Measurements from ENCODE around the gene COL23A1.

Gene COL23A1

GRCh38 chr5:178431782-178432165 is 158.4 kb downstream of the COL23A1 start:
- no peak for DNase-seq

GRCh38 chr5:178431063-178431781 is 159.0 kb downstream of the COL23A1 start:
- no peak for DNase-seq

- DNase-seq: no peak
These were observed 159.8 kb downstream of the COL23A1 start for GRCh38 chr5:178430186-178431062.

GRCh38 chr5:178429491-178430185 is 160.6 kb downstream of the COL23A1 start:
- no peak for DNase-seq

- no peak for DNase-seq
These were observed 161.1 kb downstream of the COL23A1 start for GRCh38 chr5:178429156-178429468.

GRCh38 chr5:178428341-178429155 is 161.6 kb downstream of the COL23A1 start:
- no peak for DNase-seq

GRCh38 chr5:178427576-178428197 is 162.5 kb downstream of the COL23A1 start:
- no peak for DNase-seq

- no peak for DNase-seq
These were observed 163.7 kb downstream of the COL23A1 start for GRCh38 chr5:178426326-178427130.

- no peak for DNase-seq
These were observed 164.5 kb downstream of the COL23A1 start for GRCh38 chr5:178425621-178426068.

- DNase-seq: no peak
These were observed 165.4 kb downstream of the COL23A1 start for GRCh38 chr5:178424810-178425177.

GRCh38 chr5:178423901-178424809 is 166.0 kb downstream of the COL23A1 start:
- DNase-seq: no peak

GRCh38 chr5:178423431-178423830 is 166.8 kb downstream of the COL23A1 start:
- DNase-seq: no peak

GRCh38 chr5:178422400-178422775 is 167.8 kb downstream of the COL23A1 start:
- DNase-seq: no peak

- no peak for DNase-seq
These were observed 168.3 kb downstream of the COL23A1 start for GRCh38 chr5:178421699-178422399.

- DNase-seq: no peak
These were observed 169.1 kb downstream of the COL23A1 start for GRCh38 chr5:178421128-178421527.

- DNase-seq: no peak
These were observed 169.8 kb downstream of the COL23A1 start for GRCh38 chr5:178420354-178420781.

- DNase-seq: no peak
These were observed 170.5 kb downstream of the COL23A1 start for GRCh38 chr5:178419651-178420050.

- DNase-seq: no peak
These were observed 171.0 kb downstream of the COL23A1 start for GRCh38 chr5:178419196-178419595.

- DNase-seq: no peak
These were observed 171.7 kb downstream of the COL23A1 start for GRCh38 chr5:178418471-178419010.
